GM19240 (cell line): Measurements from ENCODE around the gene ERICH3.

Source experiments
- DNase-seq: peaks from one replicate; pipeline ENCODE4 v3.0.0; 2011; ENCODE audit warnings: low spot score; ENCODE audit not compliant: insufficient read length

ERICH3 gene

GRCh38 chr1:74673351-74674111 is at the start of gene ERICH3:
TSS of gene ERICH3 (minus strand) at chr1:74673792. CDS start at chr1:74673519, 273 bp downstream.
- no peak for DNase-seq

- DNase-seq, result no peak
Observed at GRCh38 chr1:74717626-74718025, 44.0 kb upstream of the ERICH3 start.

- DNase-seq, result no peak
Observed at GRCh38 chr1:74716822-74717221, 43.2 kb upstream of the ERICH3 start.

- DNase-seq, result no peak
Observed at GRCh38 chr1:74715806-74716205, 42.2 kb upstream of the ERICH3 start.

- no peak for DNase-seq
Observed at GRCh38 chr1:74715236-74715502, 41.6 kb upstream of the ERICH3 start.

GRCh38 chr1:74714429-74715235 is 41.0 kb upstream of the ERICH3 start:
- DNase-seq, result no peak

- no peak for DNase-seq
Observed at GRCh38 chr1:74713849-74714248, 40.3 kb upstream of the ERICH3 start.

- DNase-seq, result no peak
Observed at GRCh38 chr1:74712881-74713280, 39.3 kb upstream of the ERICH3 start.

GRCh38 chr1:74703386-74704182 is 30.0 kb upstream of the ERICH3 start:
- no peak for DNase-seq

- DNase-seq, result no peak
Observed at GRCh38 chr1:74699331-74699730, 25.7 kb upstream of the ERICH3 start.

GRCh38 chr1:74697832-74698231 is 24.2 kb upstream of the ERICH3 start:
- DNase-seq, result no peak

- no peak for DNase-seq
Observed at GRCh38 chr1:74693473-74693872, 19.9 kb upstream of the ERICH3 start.

GRCh38 chr1:74690909-74691308 is 17.3 kb upstream of the ERICH3 start:
- no peak for DNase-seq

- no peak for DNase-seq
Observed at GRCh38 chr1:74690364-74690696, 16.7 kb upstream of the ERICH3 start.

- DNase-seq, result no peak
Observed at GRCh38 chr1:74689621-74690363, 16.2 kb upstream of the ERICH3 start.

GRCh38 chr1:74686928-74687327 is 13.3 kb upstream of the ERICH3 start:
- no peak for DNase-seq

GRCh38 chr1:74684301-74684700 is 10.7 kb upstream of the ERICH3 start:
- DNase-seq, result no peak

GRCh38 chr1:74683656-74684055 is 10.1 kb upstream of the ERICH3 start:
- DNase-seq, result no peak

GRCh38 chr1:74681851-74682250 is 8.3 kb upstream of the ERICH3 start:
- no peak for DNase-seq

- no peak for DNase-seq
Observed at GRCh38 chr1:74681449-74681848, 7.9 kb upstream of the ERICH3 start.

GRCh38 chr1:74681001-74681400 is 7.4 kb upstream of the ERICH3 start:
- DNase-seq, result no peak

GRCh38 chr1:74679811-74680210 is 6.2 kb upstream of the ERICH3 start:
- no peak for DNase-seq
